GM21367 (cell line): Measurements from ENCODE around the gene ELMOD3.
"Not testable (repeated sequence)": the region's sequence is repeated elsewhere in the genome, so short reads cannot be mapped to it uniquely, and the experiment has no call there.

Experiments used
- ATAC-seq: cut with Tn5 transposase; IDR thresholded peaks from one replicate; pipeline ENCODE4 v1.9.1; 2021; ENCODE audit not compliant: unreplicated experiment

The ELMOD3 gene

DNA sequence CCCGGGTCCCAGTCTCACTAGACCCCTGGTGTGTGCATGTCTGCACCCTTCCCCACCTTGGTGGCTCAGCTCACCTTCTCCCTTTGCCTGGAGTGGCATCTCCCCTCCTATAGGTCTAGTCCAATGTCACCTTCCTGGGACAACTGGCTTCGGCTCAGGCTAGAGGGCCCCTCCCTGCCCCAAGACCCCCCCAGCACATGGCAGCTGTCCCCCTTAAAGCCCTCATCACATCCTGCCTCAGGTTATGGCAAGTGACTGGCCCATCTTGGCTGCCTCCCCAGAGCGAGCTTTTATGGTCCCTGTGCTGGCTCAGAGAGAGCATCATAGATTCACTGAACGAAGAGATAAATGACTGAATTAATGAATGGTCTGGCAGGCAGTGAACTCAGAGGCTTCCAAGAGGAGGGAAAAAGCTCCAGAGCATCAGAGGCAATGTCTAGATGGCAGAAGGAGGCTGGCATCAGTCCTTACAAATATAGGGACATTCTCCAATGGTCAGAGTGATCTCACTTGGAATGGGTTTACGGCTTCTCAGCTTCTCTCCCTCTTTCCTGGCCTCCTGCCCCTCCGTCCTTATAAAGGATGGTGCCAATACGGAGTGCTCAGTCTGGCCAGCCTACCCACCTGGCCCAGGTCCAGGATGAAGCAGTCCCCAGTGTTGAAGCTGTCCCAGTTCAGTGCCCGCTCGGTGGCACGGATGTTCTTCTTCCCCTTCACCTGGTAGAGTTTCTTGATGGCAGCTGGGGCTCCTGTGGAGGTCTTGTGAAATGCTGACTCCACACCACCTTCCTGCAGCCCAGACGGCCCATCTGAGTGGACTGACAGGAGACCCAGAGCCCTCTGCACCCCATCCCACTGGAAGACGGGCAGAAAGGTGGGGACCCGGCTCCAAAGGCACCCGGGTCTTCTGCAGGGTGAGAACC, 46.2 kb downstream of the ELMOD3 start:
- ATAC-seq = no peak

DNA sequence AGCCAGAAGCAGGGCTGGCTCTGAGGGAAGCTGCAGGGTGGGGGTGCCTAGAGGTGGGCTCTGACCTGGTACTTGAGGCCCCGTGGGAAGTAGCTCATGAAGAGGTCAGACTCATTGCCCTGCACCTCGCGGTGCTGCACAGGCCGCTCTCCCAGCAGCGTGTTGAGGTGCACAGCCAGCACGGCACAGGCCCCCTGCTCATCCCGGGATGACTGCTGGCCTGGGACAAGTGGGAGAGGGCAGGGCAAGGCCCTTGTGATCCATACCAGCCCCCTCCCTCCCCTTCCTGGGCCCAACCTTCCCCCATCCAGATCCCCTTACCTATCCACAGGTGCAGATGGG, 46.9 kb downstream of the ELMOD3 start:
- no peak for ATAC-seq

GRCh38 chr2:85401844-85402243, 47.3 kb downstream of the ELMOD3 start:
- ATAC-seq = no peak

DNA sequence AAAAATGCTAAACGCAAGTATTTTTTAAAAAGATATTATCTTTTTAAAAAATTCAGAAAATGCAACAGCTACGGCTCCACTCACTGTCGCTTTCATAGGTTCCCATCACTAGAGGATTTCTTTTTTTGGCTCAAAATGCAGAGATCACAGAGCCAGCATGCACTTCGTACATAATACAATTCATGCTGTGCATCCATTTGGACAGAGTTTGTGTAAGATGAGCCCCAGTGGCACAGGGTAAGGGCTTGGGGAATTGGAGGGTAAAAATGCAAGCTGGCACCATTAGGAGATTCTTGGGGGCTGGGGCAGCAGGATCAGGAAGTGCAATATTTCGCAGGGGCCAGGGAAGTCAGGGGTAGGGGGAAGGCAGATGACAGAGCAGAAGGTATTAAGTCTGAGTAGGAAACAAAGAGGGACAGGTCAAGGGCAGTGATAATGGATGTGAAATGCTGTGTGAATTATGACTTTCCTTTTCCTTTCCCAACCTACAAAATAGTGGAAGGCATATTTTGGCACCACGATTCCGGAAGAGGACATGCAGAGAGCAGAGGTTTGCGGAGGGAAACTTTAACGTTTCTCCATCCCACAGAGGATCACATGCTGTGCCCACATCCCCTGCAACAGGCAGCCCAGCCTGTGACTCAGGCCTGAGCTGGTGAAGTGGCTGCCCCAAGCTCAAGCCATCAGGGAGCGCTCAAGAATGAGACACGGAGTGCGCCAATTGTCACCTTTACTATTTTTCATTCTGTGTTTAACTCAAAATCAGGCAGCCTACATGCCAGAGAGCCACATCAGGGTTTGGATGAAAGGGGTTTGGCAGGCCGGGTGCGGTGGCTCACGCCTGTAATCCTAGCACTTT, 50.9 kb downstream of the ELMOD3 start:
- ATAC-seq = peak; percentile 56

GRCh38 chr2:85409845-85410583, 55.4 kb downstream of the ELMOD3 start, which contains the start of gene CAPG:
TSS of gene CAPG (minus strand) at chr2:85410366. CDS start at chr2:85402145, 8,221 bp downstream.
- peak; percentile 56 for ATAC-seq

- ATAC-seq = no peak
These were observed 56.2 kb downstream of the ELMOD3 start for GRCh38 chr2:85410584-85411404.

- ATAC-seq = no peak
These were observed 56.8 kb downstream of the ELMOD3 start for GRCh38 chr2:85411405-85411748.

- ATAC-seq = no peak
These were observed 59.2 kb downstream of the ELMOD3 start for GRCh38 chr2:85413592-85414420.

DNA sequence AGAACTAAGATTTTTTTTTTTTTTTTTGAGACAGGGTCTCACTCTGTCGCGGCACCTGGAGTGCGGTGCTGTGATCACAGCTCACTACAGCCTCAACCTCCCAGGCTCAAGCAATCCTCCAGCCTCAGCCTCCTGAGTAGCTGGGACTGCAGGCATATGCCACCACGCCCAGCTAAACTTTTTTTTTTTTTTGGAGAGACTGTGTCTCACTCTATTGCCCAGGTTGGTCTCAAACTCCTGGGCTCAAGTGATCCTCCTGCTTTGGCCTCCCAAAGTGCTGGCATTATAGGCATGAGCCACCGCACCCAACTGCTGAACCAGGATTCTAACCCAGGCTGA, 59.8 kb downstream of the ELMOD3 start:
- not testable (repeated sequence) for ATAC-seq

DNA sequence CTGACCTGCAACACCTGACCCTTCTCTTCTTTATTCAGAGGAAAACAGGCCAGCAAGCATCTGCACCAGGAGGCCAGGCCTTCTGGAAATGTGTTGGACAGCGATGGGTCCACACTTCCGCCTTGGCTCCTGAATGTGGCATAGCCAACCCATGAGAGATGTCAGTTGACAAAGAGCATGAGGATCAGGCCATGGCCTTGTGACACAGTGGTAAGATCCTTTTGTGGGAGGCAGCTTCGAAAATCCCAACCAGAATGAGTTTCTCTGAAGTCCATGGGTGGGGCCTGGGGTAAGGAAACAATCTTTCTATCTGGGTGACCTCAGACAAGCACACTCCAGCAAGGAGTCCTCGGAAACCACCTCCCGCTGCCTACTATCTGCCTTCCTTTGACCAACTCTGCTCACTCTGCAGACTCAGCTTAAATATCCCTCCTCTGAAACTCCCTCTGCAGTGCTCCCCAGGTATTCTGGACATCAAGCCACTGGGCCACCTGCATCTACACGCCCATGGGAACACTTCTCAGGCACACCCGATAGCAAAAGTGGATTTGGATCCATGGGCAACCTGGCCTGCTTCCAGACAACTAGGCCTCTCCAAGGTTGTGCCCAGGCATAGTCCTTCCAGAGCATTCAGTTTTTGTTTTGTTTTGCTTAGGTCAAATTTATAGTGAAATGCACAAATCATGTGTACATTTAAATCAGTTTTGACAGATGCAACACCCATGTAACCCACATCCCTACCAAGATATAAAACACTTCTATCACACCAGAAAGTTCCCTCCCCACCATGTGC, 60.4 kb downstream of the ELMOD3 start:
- no peak for ATAC-seq

- ATAC-seq = no peak
These were observed 61.5 kb downstream of the ELMOD3 start for GRCh38 chr2:85415980-85416650.

- ATAC-seq = peak; percentile 77
These were observed 63.8 kb downstream of the ELMOD3 start, which contains the start of gene SH2D6 for GRCh38 chr2:85418132-85419008. TSS of gene SH2D6 (plus strand) at chr2:85418714. CDS start at chr2:85429466, 10,752 bp downstream.

GRCh38 chr2:85419009-85419675, 64.6 kb downstream of the ELMOD3 start:
- ATAC-seq = no peak

DNA sequence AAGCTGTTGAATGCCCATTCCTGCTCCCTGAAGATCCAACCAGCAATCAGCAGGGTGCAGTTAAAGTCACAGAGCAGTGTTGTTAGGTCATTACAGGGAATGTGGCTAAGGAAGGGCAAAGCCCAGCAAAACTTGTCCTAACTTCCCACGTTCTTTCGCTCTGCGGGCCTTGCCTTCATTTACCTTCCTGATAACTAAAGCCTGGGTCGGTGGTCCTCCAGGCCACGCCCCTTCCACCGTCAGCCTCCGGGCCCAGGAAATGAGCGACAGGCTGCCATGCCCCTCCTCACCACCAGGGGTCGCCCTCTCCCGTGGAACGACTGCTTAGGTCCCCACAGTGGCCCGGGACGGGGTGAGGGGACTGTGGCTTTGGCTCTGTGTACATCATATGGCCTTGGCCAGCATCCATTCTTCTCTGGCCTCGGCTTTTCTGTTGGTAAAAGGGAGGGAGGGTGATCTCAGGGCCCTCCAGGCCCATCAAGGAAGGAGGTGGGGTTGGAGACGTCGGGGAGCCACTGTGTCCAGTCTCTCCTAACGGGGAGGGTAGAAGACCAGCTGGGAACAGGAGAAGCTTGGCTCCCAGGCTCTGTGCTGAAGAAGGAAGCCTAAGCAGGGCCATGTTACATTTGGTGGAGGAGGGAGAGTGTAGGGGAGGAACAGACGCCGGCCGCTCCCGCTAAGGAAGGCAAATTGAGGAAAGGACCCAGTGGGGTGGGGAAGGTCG, 66.1 kb downstream of the ELMOD3 start:
- ATAC-seq = peak; percentile 48

GRCh38 chr2:85421260-85422071, 66.9 kb downstream of the ELMOD3 start:
- ATAC-seq = no peak
